Spleen (tissue), 11 donors: Measurements from ENCODE around the gene CARD10. TPM values are rescaled to one million over a fixed set of nuclear protein-coding genes. Genes with fewer than 3 reads are reported as not detected.

Source experiments
- DNase-seq: peaks from one replicate; pipeline ENCODE4 v3.0.0-alpha.2; 2020
- H3K27ac ChIP-seq, 8 donors: fragments of 200-600 bp; sonication (generic) in 7 of 8; 1 replicate in 4 of 8; 2 replicates in 4 of 8; pipeline versions ENCODE4 v1.5.0 to v1.8.0; 2016 to 2021; ENCODE audit warnings: inconsistent platforms in 4 of 8, mild to moderate bottlenecking in 4 of 8, moderate library complexity in 1 of 8
- H3K27me3 ChIP-seq, 7 donors: fragments of 200-600 bp; sonication (generic) in 6 of 7; replicated peaks in 1 of 7; 1 replicate in 4 of 7; 2 replicates in 3 of 7; pipeline versions ENCODE4 v1.5.0 to v1.8.0; 2016 to 2021; ENCODE audit warnings: inconsistent platforms in 3 of 7, mild to moderate bottlenecking in 1 of 7
- H3K36me3 ChIP-seq, 6 donors: fragments of 200-600 bp; sonication (generic) in 5 of 6; 1 replicate in 4 of 6; 2 replicates in 2 of 6; pipeline versions ENCODE4 v1.5.0 to v1.8.0; 2016 to 2021; ENCODE audit warnings: inconsistent platforms in 2 of 6
- H3K4me1 ChIP-seq, 6 donors: fragments of 200-600 bp; sonication (generic) in 5 of 6; 1 replicate in 3 of 6; 2 replicates in 3 of 6; pipeline versions ENCODE4 v1.5.0 to v1.8.0; 2016 to 2021; ENCODE audit warnings: inconsistent platforms in 3 of 6
- H3K4me3 ChIP-seq, 8 donors: fragments of 200-600 bp; sonication (generic) in 7 of 8; 1 replicate in 4 of 8; 2 replicates in 4 of 8; pipeline versions ENCODE4 v1.5.0 to v1.8.0; 2016 to 2021; ENCODE audit warnings: inconsistent platforms in 4 of 8, mild to moderate bottlenecking in 4 of 8, moderate library complexity in 2 of 8
- H3K9me3 ChIP-seq, 8 donors: fragments of 200-600 bp; sonication (generic) in 7 of 8; 1 replicate in 4 of 8; 2 replicates in 4 of 8; pipeline versions ENCODE4 v1.5.0 to v1.8.0; 2016 to 2021; ENCODE audit warnings: inconsistent platforms in 4 of 8
- POLR2A ChIP-seq, 3 donors: fragments of 450-650 bp; IDR thresholded peaks; one replicate each; pipeline ENCODE4 v1.5.1; 2017; ENCODE audit warnings: antibody characterized with exemption in 3 of 3, mild to moderate bottlenecking in 1 of 3
- POLR2AphosphoS5 ChIP-seq, 3 donors: sonication (generic); formaldehyde crosslinking; IDR thresholded peaks; one replicate each; pipeline ENCODE4 v1.5.1; 2017; ENCODE audit warnings: antibody characterized with exemption in 3 of 3
- WGBS, 5 donors: extraction: QIAGEN DNeasy Blood & Tissue Kit in 3 of 5; methylation state at CpG; one replicate each; pipeline versions ENCODE4 v1.1.5 to v1.1.7; 2013 to 2018; 5-methylcytosine and 5-hydroxymethylcytosine counted together
- intact Hi-C: fragments of 100-400 bp; cut with DNase I; formaldehyde crosslinking; loops from one replicate; pipeline ENCODE4 v1.15.0; 2023; ENCODE audit warnings: low total_unique reads
- polyA plus RNA-seq, 3 donors: library from polyadenylated mRNA; stranded (reverse); fragments of 200-250 nt; gene quantifications; one replicate each; pipeline ENCODE4 v1.2.1, GENCODE V29; 2013
- total RNA-seq, 7 donors: library from RNA; depleted of rRNA in 3 of 7; stranded (reverse); fragments of >200 nt in 3 of 7; fragmentation: NEBNext Ultra II Directional in 4 of 7; extraction: Animal tissue kit (Norgen Biotek cat#: 25700) in 4 of 7; gene quantifications; one replicate each; pipeline versions ENCODE4 v1.1.0 to v1.2.1, GENCODE V29; 2016 to 2021
- TF ChIP-seq, protein P1 (sequence below), 11 experiments: fragments of 200-600 bp in 7 of 11; fragments of 450-650 bp in 4 of 11; sonication (generic) in 4 of 11; IDR thresholded peaks in 8 of 11; conservative IDR thresholded peaks in 3 of 11; 1 replicate in 7 of 11; 2 replicates in 4 of 11; pipeline versions ENCODE4 v1.4.0 to v1.8.0; 2016 to 2021; ENCODE audit warnings: antibody characterized with exemption in 11 of 11, inconsistent platforms in 4 of 11, mild to moderate bottlenecking in 1 of 11
- donor health status: healthy with polysubstance abuse.
- donor health status: DM: no; HTN: no; CAD: no; lungs with moderate emphysema.
- donor health status: DM: no; HTN: no; CAD: no.
- donor health status: Bipolar disorder and iron deficiency.
- donor health status: healthy.
- donor health status: DM: no; HTN: no; CAD: no.
- donor health status: DM: yes; HTN: yes; CAD: no.

CARD10 gene
- total and polyA plus RNA-seq, 10 donors: 2.5 to 12.5 (median 9.5) TPM

DNA sequence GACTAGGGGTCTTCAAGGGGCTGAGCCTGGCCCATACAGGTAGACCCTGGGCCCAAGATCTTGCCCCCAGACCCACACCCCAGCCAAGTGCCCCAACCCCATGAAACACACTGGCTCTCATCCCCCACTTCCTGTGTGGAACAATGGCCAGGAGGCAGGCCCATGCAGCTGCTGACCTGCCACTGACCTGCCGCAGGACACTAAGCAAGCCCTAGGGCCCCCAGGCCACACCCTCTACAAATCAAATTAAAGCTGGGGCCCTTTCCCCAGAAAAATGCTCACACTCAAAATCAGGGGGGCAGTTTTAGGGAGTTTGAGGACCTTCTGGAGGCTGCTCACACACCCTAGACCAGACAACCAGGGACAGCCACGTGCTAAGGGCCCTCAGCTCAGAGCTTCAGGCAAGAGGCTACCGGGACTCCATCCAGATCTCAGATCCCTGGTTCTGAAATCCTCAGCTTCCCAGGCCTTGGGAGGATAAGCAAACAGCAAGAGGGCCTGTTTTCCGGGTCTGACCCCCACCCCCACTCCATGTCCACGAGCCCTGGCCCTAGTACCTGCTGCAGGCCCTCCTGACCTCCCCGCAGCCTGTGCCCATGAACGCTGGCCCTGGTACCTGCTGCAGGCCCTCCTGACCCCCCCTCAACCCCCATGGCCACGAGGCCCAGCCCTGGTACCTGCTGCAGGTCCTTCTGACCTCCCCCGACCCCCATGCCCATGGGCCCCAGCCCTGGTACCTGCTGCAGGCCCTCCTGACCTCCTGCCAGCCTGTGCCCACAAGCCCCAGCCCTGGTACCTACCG lies 10.0 kb downstream of the CARD10 start:
- no peak overlapping the region for H3K4me3 ChIP-seq
- peaks cover 0 to 23% (median 0%) of the 10 kb centered on the region in 6 donors for H3K36me3 ChIP-seq
- H3K27ac ChIP-seq: no peak overlapping the region
- H3K27me3 ChIP-seq: peaks cover 0 to 3% (median 0%) of the 10 kb centered on the region in 7 donors
- TF ChIP-seq, protein P1, sequence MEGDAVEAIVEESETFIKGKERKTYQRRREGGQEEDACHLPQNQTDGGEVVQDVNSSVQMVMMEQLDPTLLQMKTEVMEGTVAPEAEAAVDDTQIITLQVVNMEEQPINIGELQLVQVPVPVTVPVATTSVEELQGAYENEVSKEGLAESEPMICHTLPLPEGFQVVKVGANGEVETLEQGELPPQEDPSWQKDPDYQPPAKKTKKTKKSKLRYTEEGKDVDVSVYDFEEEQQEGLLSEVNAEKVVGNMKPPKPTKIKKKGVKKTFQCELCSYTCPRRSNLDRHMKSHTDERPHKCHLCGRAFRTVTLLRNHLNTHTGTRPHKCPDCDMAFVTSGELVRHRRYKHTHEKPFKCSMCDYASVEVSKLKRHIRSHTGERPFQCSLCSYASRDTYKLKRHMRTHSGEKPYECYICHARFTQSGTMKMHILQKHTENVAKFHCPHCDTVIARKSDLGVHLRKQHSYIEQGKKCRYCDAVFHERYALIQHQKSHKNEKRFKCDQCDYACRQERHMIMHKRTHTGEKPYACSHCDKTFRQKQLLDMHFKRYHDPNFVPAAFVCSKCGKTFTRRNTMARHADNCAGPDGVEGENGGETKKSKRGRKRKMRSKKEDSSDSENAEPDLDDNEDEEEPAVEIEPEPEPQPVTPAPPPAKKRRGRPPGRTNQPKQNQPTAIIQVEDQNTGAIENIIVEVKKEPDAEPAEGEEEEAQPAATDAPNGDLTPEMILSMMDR (IDR thresholded peaks at IDR 0.05 in 8 of 11, conservative IDR thresholded peaks at IDR 0.05 in 3 of 11): no peak
- TF ChIP-seq POLR2A (IDR thresholded peaks at IDR 0.05) (no peak), POLR2AphosphoS5 (IDR thresholded peaks at IDR 0.05) (no peak)
- intact Hi-C loops: no loop called here
- no peaks in the 10 kb centered on the region for H3K9me3 ChIP-seq
- H3K4me1 ChIP-seq: peaks cover 0 to 39% (median 18%) of the 10 kb centered on the region in 6 donors
- 78 to 84% (median 81%) methylated on average over 8 to 9 of the region's 10 CpGs for WGBS, 5 donors
- no peak for DNase-seq

DNA sequence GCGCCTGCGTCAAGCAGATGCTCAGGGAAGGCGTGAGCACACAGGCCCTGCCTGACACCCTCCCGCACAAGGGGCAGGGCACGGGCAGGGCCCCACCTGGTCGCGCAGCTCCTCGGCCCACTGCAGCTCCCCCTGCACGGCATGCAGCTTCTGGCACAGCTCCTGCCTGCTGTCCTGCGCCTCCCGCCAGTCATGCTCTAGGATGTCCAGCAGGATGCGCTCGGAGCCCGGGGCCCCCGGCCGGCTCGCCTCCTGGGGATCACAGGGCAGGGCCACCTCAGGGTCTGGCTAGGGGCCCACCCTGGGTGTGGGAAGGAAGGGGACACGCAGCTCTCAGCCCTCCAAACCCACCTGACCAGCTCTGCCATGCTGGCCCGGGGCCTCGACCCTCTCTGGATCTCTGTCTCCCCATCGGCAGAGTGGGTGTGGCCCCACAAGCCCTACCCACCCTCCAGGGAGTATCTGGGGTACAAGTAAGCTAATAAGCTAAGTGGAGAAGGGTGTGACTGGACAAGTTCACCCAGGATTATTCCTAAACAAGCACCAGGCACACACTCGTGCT lies 10.7 kb downstream of the CARD10 start:
- peaks cover 0 to 23% (median 0%) of the 10 kb centered on the region in 6 donors for H3K36me3 ChIP-seq
- no peak overlapping the region for H3K27ac ChIP-seq
- H3K4me3 ChIP-seq: no peak overlapping the region
- TF ChIP-seq, protein P1 (IDR thresholded peaks at IDR 0.05 in 8 of 11, conservative IDR thresholded peaks at IDR 0.05 in 3 of 11): no peak
- TF ChIP-seq POLR2A (IDR thresholded peaks at IDR 0.05) (no peak), POLR2AphosphoS5 (IDR thresholded peaks at IDR 0.05) (no peak)
- no peak for DNase-seq
- 74 to 93% (median 86%) methylated on average over 4 to 22 of the region's 22 CpGs for WGBS, 5 donors
- peaks cover 0 to 47% (median 20%) of the 10 kb centered on the region in 6 donors for H3K4me1 ChIP-seq
- peaks cover 0 to 3% (median 0%) of the 10 kb centered on the region in 7 donors for H3K27me3 ChIP-seq
- intact Hi-C loops: no loop called here
- no peaks in the 10 kb centered on the region for H3K9me3 ChIP-seq

DNA sequence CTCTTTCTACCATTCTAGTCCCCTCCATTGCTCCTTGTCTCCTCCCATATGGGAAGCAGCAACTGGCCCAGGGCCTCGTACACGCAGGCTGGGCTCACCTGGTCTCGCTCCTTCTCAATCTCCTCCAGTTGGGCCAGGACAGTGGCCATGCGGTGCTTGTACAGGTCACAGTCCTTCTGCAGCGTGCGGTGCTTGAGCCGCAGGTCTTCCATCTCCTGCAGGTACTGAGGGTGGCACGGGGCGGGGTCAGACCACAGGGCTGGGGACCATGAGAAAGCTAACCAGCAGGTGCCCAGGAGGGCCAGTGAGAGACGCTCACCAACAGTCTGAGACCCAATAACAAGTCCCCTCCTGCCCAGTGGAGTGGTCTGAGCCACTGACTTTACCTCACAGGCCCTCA lies 11.5 kb downstream of the CARD10 start:
- peaks cover 0 to 3% (median 0%) of the 10 kb centered on the region in 7 donors for H3K27me3 ChIP-seq
- intact Hi-C loops: no loop called here
- 85 to 96% (median 93%) methylated on average over 7 to 10 of the region's 10 CpGs for WGBS, 5 donors
- H3K27ac ChIP-seq: no peak overlapping the region
- H3K4me1 ChIP-seq: peaks cover 0 to 47% (median 20%) of the 10 kb centered on the region in 6 donors
- no peak for DNase-seq
- TF ChIP-seq POLR2A (IDR thresholded peaks at IDR 0.05) (no peak), POLR2AphosphoS5 (IDR thresholded peaks at IDR 0.05) (no peak)
- TF ChIP-seq, protein P1 (IDR thresholded peaks at IDR 0.05 in 8 of 11, conservative IDR thresholded peaks at IDR 0.05 in 3 of 11): no peak
- no peak overlapping the region for H3K4me3 ChIP-seq
- H3K9me3 ChIP-seq: no peaks in the 10 kb centered on the region
- peaks cover 0 to 23% (median 0%) of the 10 kb centered on the region in 6 donors for H3K36me3 ChIP-seq

DNA sequence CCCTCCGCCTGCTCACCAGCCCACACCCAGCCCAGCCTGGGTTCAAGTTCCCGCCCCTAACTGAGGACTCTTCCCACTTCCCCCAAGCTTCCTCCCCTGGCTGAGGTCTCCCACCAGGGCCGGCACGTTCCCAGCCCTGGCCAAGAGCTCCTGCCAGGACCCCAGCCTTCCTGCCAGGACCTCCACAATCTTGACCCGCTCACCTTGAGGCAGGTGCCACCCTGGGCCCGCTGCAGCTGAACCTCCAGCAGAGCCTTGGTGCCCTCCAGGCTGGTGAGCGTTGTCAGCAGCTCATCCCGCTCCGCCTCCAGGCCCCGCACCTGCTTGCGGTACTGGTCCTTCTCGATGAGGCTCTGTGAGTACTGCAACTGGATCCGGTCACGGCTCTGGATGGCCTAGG lies 13.2 kb downstream of the CARD10 start:
- WGBS, 5 donors: 85 to 92% (median 87%) methylated on average over 14 of the region's 14 CpGs
- Histone ChIP-seq H3K27me3 (peaks cover 0 to 7% (median 0%) of the 10 kb centered on the region in 7 donors), H3K27ac (no peak overlapping the region), H3K4me1 (peaks cover 0 to 53% (median 26%) of the 10 kb centered on the region in 6 donors), H3K36me3 (peaks cover 0 to 23% (median 0%) of the 10 kb centered on the region in 6 donors), H3K9me3 (no peaks in the 10 kb centered on the region), H3K4me3 (no peak overlapping the region)
- intact Hi-C loops: no loop called here
- TF ChIP-seq POLR2AphosphoS5 (IDR thresholded peaks at IDR 0.05) (no peak), POLR2A (IDR thresholded peaks at IDR 0.05) (no peak)
- TF ChIP-seq, protein P1 (IDR thresholded peaks at IDR 0.05 in 8 of 11, conservative IDR thresholded peaks at IDR 0.05 in 3 of 11): no peak
- no peak for DNase-seq
